Spinal cord (tissue), 10 donors: ENCODE data around the gene PECR. TPM values are rescaled to one million over a fixed set of nuclear protein-coding genes. Genes with fewer than 3 reads are reported as not detected.
A peak's percentile ranks its signal among the peaks of the same experiment; 100 is the strongest.
"Not testable (repeated sequence)": the region's sequence is repeated elsewhere in the genome, so short reads cannot be mapped to it uniquely, and the experiment has no call there.

ENCODE experiments used
- DNase-seq, 6 donors: peaks; one replicate each; pipeline versions ENCODE4 v3.0.0 to v3.0.0-alpha.2; 2013 to 2015; ENCODE audit warnings: low spot score in 6 of 6, low read depth in 4 of 6
- H3K27ac ChIP-seq: one replicate; pipeline ENCODE4 v1.5.1; 2013; ENCODE audit warnings: low read depth, low read length, control low read depth
- H3K27me3 ChIP-seq: one replicate; pipeline ENCODE4 v1.6.1; 2013; ENCODE audit warnings: low read length; ENCODE audit not compliant: control insufficient read depth, insufficient read depth
- H3K36me3 ChIP-seq: one replicate; pipeline ENCODE4 v1.6.1; 2013; ENCODE audit warnings: low read length; ENCODE audit not compliant: control insufficient read depth, insufficient read depth
- H3K4me1 ChIP-seq: one replicate; pipeline ENCODE4 v1.6.1; 2013; ENCODE audit warnings: low read length; ENCODE audit not compliant: control insufficient read depth, insufficient read depth
- H3K4me3 ChIP-seq: one replicate; pipeline ENCODE4 v1.5.1; 2013; ENCODE audit warnings: low read depth, low read length, control low read depth
- H3K9me3 ChIP-seq: one replicate; pipeline ENCODE4 v1.6.1; 2013; ENCODE audit warnings: low read length; ENCODE audit not compliant: control insufficient read depth, insufficient read depth
- WGBS: methylation state at CpG from one replicate; pipeline ENCODE4 v1.1.5; 2013; ENCODE audit warnings: missing lambda C conversion rate; ENCODE audit not compliant: insufficient coverage; 5-methylcytosine and 5-hydroxymethylcytosine counted together
- polyA plus RNA-seq, 2 donors: library from polyadenylated mRNA; unstranded; fragments of 120-200 nt; gene quantifications; one replicate each; pipeline ENCODE4 v1.2.1, GENCODE V29; 2013; ENCODE audit not compliant: insufficient read length in 2 of 2
- total RNA-seq, 2 donors: library from RNA; depleted of rRNA in 1 of 2; stranded (reverse); fragments of 120-200 nt in 1 of 2; fragments of >200 nt in 1 of 2; gene quantifications; one replicate each; pipeline versions ENCODE4 v1.2.3 to v1.2.4, GENCODE V29; 2013 to 2014
- donor health status: healthy.

The PECR gene
- total and polyA plus RNA-seq, 4 donors, result 12.5 to 27.2 (median 17.6) TPM

DNA sequence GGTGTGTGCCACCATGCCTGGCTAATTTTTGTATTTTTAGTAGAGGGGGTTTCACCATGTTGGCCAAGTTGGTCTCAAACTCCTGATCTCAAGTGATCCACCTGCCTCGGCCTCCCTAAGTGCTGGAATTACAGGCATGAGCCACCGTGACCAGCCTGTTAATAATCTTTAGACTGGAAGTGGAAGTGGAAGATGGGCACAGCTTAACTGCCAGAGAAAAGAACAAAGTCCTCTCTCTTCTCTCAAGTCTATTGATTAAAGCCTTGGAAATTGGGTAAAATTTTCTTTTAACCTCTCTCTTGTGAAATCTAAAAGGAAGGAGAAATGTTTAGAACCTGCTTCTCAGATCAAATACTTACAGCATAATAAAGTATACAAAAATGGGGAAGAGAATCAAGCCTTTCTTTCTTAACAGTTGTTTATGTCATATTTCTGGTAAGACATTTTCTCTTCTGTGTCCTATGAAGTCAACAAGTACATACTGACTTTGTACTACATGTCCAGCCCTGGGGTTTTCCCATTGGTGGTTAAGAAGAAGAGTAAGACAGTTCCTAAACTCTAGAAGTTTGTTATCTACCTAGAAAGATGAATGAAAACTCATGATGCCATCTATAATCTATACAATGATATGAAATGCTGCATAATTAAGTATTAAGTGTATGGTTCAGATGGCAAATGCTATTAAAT lies 4.7 kb upstream of the PECR start:
- no peak for DNase-seq
- 83% methylated on average over 1 of the region's 2 CpGs for WGBS
- Histone ChIP-seq H3K4me1 (peaks cover 24% of the 10 kb centered on the region), H3K27me3 (no peaks in the 10 kb centered on the region), H3K9me3 (no peaks in the 10 kb centered on the region), H3K4me3 (no peak overlapping the region), H3K27ac (no peak overlapping the region), H3K36me3 (no peaks in the 10 kb centered on the region)

- Histone ChIP-seq H3K27ac (no peak overlapping the region), H3K4me1 (peaks cover 25% of the 10 kb centered on the region), H3K36me3 (no peaks in the 10 kb centered on the region), H3K27me3 (no peaks in the 10 kb centered on the region), H3K4me3 (no peak overlapping the region), H3K9me3 (no peaks in the 10 kb centered on the region)
- WGBS, result 55% methylated on average over 3 of the region's 3 CpGs
- peak in 2 of 6 donors; percentile 2 to 12 for DNase-seq
Measured at GRCh38 chr2:216084547-216084946, 2.9 kb upstream of the PECR start.

GRCh38 chr2:216083464-216084281 lies 2.1 kb upstream of the PECR start:
- H3K4me3 ChIP-seq, result peak overlapping the region; percentile 0
- no peaks in the 10 kb centered on the region for H3K27me3 ChIP-seq
- 36% methylated on average over 11 of the region's 11 CpGs for WGBS
- H3K9me3 ChIP-seq, result no peaks in the 10 kb centered on the region
- no peaks in the 10 kb centered on the region for H3K36me3 ChIP-seq
- peak overlapping the region; percentile 62 for H3K27ac ChIP-seq
- peaks cover 25% of the 10 kb centered on the region for H3K4me1 ChIP-seq
- DNase-seq, result peak in 3 of 6 donors; percentile 26 to 89 (median 77)

DNA sequence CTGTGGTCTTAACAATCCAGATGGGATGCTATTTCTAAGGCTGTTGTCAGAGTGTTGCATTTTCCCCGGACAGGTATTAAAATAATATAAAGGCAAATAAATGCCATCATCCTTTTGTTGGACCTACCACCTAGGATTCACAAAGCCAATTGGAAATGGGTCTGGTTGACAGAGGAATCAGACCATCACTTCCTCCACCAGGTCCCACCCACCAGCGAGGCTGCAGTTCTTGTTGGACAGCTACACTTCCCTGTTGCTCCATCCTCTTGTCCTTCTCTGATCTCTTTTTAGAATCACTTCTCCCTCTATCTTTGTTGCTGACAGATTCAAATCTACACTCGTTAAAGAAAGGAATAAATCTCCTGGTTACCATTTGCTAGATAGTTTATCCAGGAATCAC lies 1.2 kb upstream of the PECR start:
- H3K4me3 ChIP-seq, result peak overlapping the region; percentile 92
- no peaks in the 10 kb centered on the region for H3K27me3 ChIP-seq

DNA sequence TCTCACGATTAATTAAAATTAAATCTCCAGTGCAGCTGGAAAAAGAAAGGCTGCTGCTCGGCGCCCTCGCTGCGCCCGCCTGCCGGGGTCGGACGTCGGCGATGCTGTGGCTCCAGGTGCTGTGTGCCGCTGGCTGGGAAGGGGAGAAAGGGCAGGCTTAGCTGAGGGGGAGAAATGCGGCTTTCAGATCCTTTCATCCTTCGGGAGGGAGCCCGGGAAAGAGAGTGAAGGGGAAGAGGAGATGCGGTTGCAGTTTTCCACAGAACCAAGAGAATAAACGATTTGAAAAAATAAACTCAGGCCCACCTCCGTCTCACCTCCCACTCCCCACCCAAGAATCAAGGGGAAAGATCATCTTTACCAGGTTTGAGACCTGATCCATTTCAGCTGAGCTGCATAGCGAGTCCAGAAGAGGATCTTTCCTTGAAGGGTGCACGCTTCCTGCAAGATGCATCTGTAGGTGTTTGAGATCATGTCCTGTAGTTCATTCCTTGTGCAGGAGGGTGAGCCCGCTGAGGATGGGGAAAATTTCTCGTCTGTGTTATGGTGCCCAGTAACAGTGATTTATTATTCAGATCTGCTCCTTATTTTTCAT lies 605 bp upstream of the PECR start:
- 0% methylated on average over 12 of the region's 22 CpGs for WGBS
- Histone ChIP-seq H3K4me3 (peak overlapping the region; percentile 92), H3K27me3 (no peaks in the 10 kb centered on the region), H3K9me3 (no peaks in the 10 kb centered on the region), H3K4me1 (peaks cover 25% of the 10 kb centered on the region), H3K27ac (peak overlapping the region; percentile 54), H3K36me3 (no peaks in the 10 kb centered on the region)
- DNase-seq, result peak in 3 of 6 donors; percentile 9 to 74 (median 36)

More for the DNA sequence above, 1.2 kb upstream of the PECR start:
- 27% methylated on average over 1 of the region's 3 CpGs for WGBS
- Histone ChIP-seq H3K27ac (peak overlapping the region; percentile 54), H3K36me3 (no peaks in the 10 kb centered on the region), H3K9me3 (no peaks in the 10 kb centered on the region), H3K4me1 (peaks cover 25% of the 10 kb centered on the region)
- DNase-seq, result peak in 4 of 6 donors; percentile 10 to 86 (median 38)

- Histone ChIP-seq H3K27me3 (no peaks in the 10 kb centered on the region), H3K4me3 (peak overlapping the region; percentile 92), H3K4me1 (peaks cover 25% of the 10 kb centered on the region), H3K9me3 (no peaks in the 10 kb centered on the region), H3K27ac (no peak overlapping the region), H3K36me3 (no peaks in the 10 kb centered on the region)
- peak in 1 of 6 donors; percentile 5 for DNase-seq
- no CpG with 5 or more reads among the region's 1 CpG for WGBS
Measured at GRCh38 chr2:216081012-216081411, 597 bp downstream of the PECR start.

DNA sequence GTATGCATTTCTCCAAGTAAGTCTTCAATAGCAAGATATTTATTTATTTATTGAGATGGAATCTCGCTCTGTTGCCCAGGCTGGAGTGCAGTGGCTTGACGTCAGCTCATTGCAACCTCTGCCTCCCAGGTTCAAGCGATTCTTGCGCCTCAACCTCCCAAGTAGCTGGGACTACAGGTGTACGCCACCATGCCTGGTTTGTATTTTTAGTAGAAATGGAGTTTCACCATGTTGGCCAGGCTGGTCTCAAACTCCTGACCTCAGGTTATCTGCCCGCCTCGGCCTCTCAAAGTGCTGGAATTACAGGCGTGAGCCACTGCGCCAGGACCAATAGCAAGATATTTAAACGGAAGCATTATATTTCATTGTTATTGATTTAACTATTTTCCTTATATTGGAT lies 1.6 kb downstream of the PECR start:
- H3K27me3 ChIP-seq, H3K4me3 ChIP-seq, H3K36me3 ChIP-seq, DNase-seq, H3K27ac ChIP-seq, H3K9me3 ChIP-seq: not testable (repeated sequence)
- 100% methylated on average over 5 of the region's 10 CpGs for WGBS
- H3K4me1 ChIP-seq, result peaks cover 21% of the 10 kb centered on the region

DNA sequence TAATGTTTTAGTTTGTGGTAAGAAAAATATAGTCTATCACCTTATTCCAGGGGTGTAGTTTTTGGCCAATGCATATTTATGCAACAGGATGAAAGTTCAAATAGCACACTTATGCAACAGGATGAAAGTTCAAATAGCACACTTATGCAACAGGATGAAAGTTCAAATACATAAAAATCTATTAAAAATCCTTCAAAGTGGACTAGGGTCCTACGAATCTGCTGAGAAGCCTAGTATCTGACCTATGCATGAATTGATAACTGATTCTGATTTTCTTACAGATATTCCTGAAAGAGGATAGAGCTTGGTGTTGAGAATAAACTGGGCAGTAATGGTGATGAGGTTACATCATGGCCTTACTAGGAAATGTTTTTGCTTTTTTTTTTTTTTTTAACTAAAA lies 2.8 kb downstream of the PECR start:
- no peaks in the 10 kb centered on the region for H3K9me3 ChIP-seq
- peaks cover 3% of the 10 kb centered on the region for H3K36me3 ChIP-seq
- WGBS, result no CpG with 5 or more reads among the region's 1 CpG
- H3K27me3 ChIP-seq, result no peaks in the 10 kb centered on the region
- H3K4me3 ChIP-seq, result no peak overlapping the region
- no peak for DNase-seq
- H3K4me1 ChIP-seq, result peaks cover 12% of the 10 kb centered on the region
- H3K27ac ChIP-seq, result no peak overlapping the region

DNA sequence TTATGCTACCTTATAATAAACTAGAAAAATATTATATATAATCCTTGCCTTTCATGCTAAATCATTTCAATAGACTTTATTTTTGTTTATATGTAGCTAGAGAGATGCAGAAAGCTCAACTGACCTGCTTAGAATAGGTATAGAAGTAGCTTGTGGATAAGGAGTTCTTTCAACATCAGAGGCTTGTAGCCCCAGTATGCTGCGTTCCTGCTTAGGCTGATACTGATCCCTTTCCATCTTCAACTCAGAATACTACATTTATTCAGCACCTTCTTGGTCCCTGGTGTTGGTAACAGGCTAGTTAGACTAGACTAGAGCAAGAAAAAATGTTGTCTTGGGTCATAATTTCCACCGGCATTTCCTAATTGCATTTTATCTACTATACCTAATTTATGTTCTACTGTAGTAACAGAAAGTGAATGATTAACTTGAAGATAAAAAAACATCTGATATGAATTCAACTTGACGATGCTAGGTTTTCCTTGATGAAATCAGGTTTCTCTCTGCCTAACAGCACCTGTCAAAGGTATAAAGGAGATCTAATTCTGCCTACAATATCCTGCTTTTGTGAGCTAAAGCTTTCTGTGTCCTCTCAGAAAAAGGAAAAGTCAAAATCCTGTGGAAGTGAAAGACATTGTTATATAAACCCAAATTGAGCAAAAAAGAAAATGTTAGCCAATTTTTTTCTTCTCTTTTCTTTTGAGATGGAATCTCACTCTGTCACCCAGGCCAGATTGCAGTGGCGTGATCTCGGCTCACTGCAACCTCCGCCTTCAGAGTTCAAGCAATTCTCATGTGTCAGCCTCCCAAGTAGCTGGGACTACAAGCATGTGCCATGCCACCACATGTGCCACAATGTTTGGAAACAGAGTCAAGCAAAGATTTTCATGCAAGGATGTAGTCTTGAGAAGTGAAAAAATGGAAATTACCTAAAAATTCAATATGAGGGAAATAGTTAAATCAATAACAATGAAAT lies 5.8 kb downstream of the PECR start:
- H3K9me3 ChIP-seq, result no peaks in the 10 kb centered on the region
- H3K27me3 ChIP-seq, result no peaks in the 10 kb centered on the region
- 96% methylated on average over 4 of the region's 6 CpGs for WGBS
- H3K4me3 ChIP-seq, result no peak overlapping the region
- no peak overlapping the region for H3K27ac ChIP-seq
- DNase-seq, result no peak
- peaks cover 3% of the 10 kb centered on the region for H3K36me3 ChIP-seq
- no peaks in the 10 kb centered on the region for H3K4me1 ChIP-seq
